HepG2 (cell line): ENCODE data around the gene TGFA. TPM values are rescaled to one million over a fixed set of nuclear protein-coding genes. Genes with fewer than 3 reads are reported as not detected.

Source experiments
- CBFB ChIP-seq: sonication (generic); formaldehyde crosslinking; IDR thresholded peaks from 2 replicates; pipeline ENCODE4 v1.4.0; 2020; ENCODE audit warnings: missing genetic modification reagents
- CBX2 ChIP-seq, 2 experiments: fragments of 200-600 bp in 1 of 2; sonication (generic); formaldehyde crosslinking in 1 of 2; IDR thresholded peaks; 2 replicates each; pipeline versions ENCODE4 v1.7.0 to v1.8.1; 2018 to 2022; ENCODE audit warnings: low read depth in 2 of 2, low read length in 1 of 2, mild to moderate bottlenecking in 1 of 2, missing genetic modification reagents in 1 of 2
- CERS6 ChIP-seq: sonication (generic); formaldehyde crosslinking; IDR thresholded peaks from 2 replicates; pipeline ENCODE4 v1.5.0; 2020; ENCODE audit warnings: missing genetic modification reagents
- ETV6 ChIP-seq: sonication (generic); formaldehyde crosslinking; conservative IDR thresholded peaks from 2 replicates; pipeline ENCODE4 v1.4.0; 2020; ENCODE audit warnings: missing genetic modification reagents
- FOXA3 ChIP-seq: IDR thresholded peaks from 2 replicates; pipeline ENCODE4 v1.6.1; 2016; ENCODE audit warnings: missing genetic modification reagents, missing compliant biosample characterization
- FOXP4 ChIP-seq: sonication (generic); formaldehyde crosslinking; IDR thresholded peaks from 2 replicates; pipeline ENCODE4 v1.4.0; 2020; ENCODE audit warnings: missing genetic modification reagents
- HMG20B ChIP-seq: conservative IDR thresholded peaks from 2 replicates; pipeline ENCODE4 v1.6.1; 2016; ENCODE audit warnings: missing genetic modification reagents, missing compliant biosample characterization
- HOXA3 ChIP-seq: sonication (generic); formaldehyde crosslinking; IDR thresholded peaks from 2 replicates; pipeline ENCODE4 v1.5.0; 2020; ENCODE audit warnings: missing genetic modification reagents
- KDM4B ChIP-seq: sonication (generic); formaldehyde crosslinking; IDR thresholded peaks from 2 replicates; pipeline ENCODE4 v1.4.0; 2020; ENCODE audit warnings: missing genetic modification reagents
- KDM5A ChIP-seq: fragments of 200-600 bp; sonication (generic); IDR thresholded peaks from 2 replicates; pipeline ENCODE4 v1.7.0; 2018; ENCODE audit warnings: antibody characterized with exemption, mild to moderate bottlenecking, low read length, borderline replicate concordance
- KMT2A ChIP-seq: sonication (generic); formaldehyde crosslinking; IDR thresholded peaks from 2 replicates; pipeline ENCODE4 v1.4.0; 2020; ENCODE audit warnings: missing genetic modification reagents
- POLR2AphosphoS2 ChIP-seq: IDR thresholded peaks from 2 replicates; pipeline ENCODE4 v1.6.1; 2011; ENCODE audit warnings: low read depth, low read length, improper control_type of control experiment
- PREB ChIP-seq: sonication (generic); formaldehyde crosslinking; IDR thresholded peaks from 2 replicates; pipeline ENCODE4 v1.4.0; 2020; ENCODE audit warnings: missing genetic modification reagents
- REST ChIP-seq, 2 experiments: IDR thresholded peaks; 2 replicates each; pipeline ENCODE4 v1.6.1; 2011 to 2012; ENCODE audit warnings: low read length in 2 of 2, borderline replicate concordance in 1 of 2, low read depth in 1 of 2, mild to moderate bottlenecking in 1 of 2, moderate library complexity in 1 of 2
- RNF2 ChIP-seq: fragments of 450-650 bp; conservative IDR thresholded peaks from 2 replicates; pipeline ENCODE4 v1.6.1; 2016; ENCODE audit warnings: low read depth
- SP4 ChIP-seq: sonication (generic); formaldehyde crosslinking; IDR thresholded peaks from 2 replicates; pipeline ENCODE4 v1.8.1; 2023; ENCODE audit warnings: mild to moderate bottlenecking, missing genetic modification reagents
- ZBTB20 ChIP-seq: sonication (generic); formaldehyde crosslinking; IDR thresholded peaks from 2 replicates; pipeline ENCODE4 v1.8.1; 2023; ENCODE audit warnings: missing genetic modification reagents, low read depth, mild to moderate bottlenecking, borderline replicate concordance
- ZFP90 ChIP-seq: sonication (generic); formaldehyde crosslinking; IDR thresholded peaks from 2 replicates; pipeline ENCODE4 v1.8.0; 2022; ENCODE audit warnings: missing genetic modification reagents, mild to moderate bottlenecking, inconsistent platforms, borderline replicate concordance
- ZMYM2 ChIP-seq: sonication (generic); formaldehyde crosslinking; IDR thresholded peaks from 2 replicates; pipeline ENCODE4 v1.8.0; 2022; ENCODE audit warnings: mild to moderate bottlenecking, missing genetic modification reagents
- ZNF256 ChIP-seq: sonication (generic); formaldehyde crosslinking; conservative IDR thresholded peaks from 2 replicates; pipeline ENCODE4 v1.4.0; 2020; ENCODE audit warnings: missing genetic modification reagents
- ZNF354B ChIP-seq: sonication (generic); formaldehyde crosslinking; IDR thresholded peaks from 2 replicates; pipeline ENCODE4 v1.8.0; 2022; ENCODE audit warnings: mild to moderate bottlenecking, missing genetic modification reagents
- ZNF639 ChIP-seq: conservative IDR thresholded peaks from 2 replicates; pipeline ENCODE4 v1.6.1; 2018; ENCODE audit warnings: missing genetic modification reagents
- polyA plus RNA-seq, 8 experiments: library from polyadenylated mRNA; depleted of rRNA in 3 of 8; stranded (reverse) in 7 of 8; unstranded in 1 of 8; fragments of >200 nt; fragmentation: Illumina TruSeq in 4 of 8; extraction: Trizol in 4 of 8; gene quantifications; 2 replicates each; pipeline versions ENCODE4 v1.2.1 to v1.2.3, GENCODE V29; 2011 to 2016; ENCODE audit warnings: low read depth in 4 of 8, missing spikeins in 1 of 8, mixed read lengths in 1 of 8; ENCODE audit not compliant: insufficient read depth in 1 of 8
- total RNA-seq, 5 experiments: library from RNA; depleted of rRNA; stranded (reverse); fragments of >200 nt; fragmentation: Illumina TruSeq; extraction: Trizol; gene quantifications; 2 replicates each; pipeline ENCODE4 v1.2.3, GENCODE V29; 2016; ENCODE audit warnings: low read depth in 1 of 5

The TGFA gene
- total and polyA plus RNA-seq, 2 of the 13 experiments (the other 11 are each of a cell fraction or from before 2014, with no cell fraction given), result 7.8 to 15.3 TPM

- TF ChIP-seq CERS6 (CRISPR knock-in tag), result no peak
- TF ChIP-seq KDM5A, result no peak
- TF ChIP-seq ZNF256 (CRISPR knock-in tag), result no peak
- TF ChIP-seq PREB (CRISPR knock-in tag), result no peak
- TF ChIP-seq ZBTB20 (CRISPR knock-in tag), result peak; percentile 48; the same call in 1 of the 2 replicates
- TF ChIP-seq FOXP4 (CRISPR knock-in tag), result no peak
- no peak; the same call in 1 of the 2 replicates for TF ChIP-seq KMT2A (CRISPR knock-in tag)
- TF ChIP-seq RNF2, result no peak
- TF ChIP-seq CBX2 (IDR thresholded peaks at IDR 0.05; ENCODE audit: low read depth, low read length), result no peak
- no peak for TF ChIP-seq CBX2 (CRISPR knock-in tag; IDR thresholded peaks at IDR 0.05; ENCODE audit: low read depth)
- TF ChIP-seq CBFB (CRISPR knock-in tag), result peak; percentile 48; the same call in 1 of the 2 replicates
- TF ChIP-seq ETV6 (CRISPR knock-in tag), result no peak
- no peak for TF ChIP-seq ZNF354B (CRISPR knock-in tag)
- TF ChIP-seq ZFP90 (CRISPR knock-in tag), result no peak; the same call in 1 of the 2 replicates
- TF ChIP-seq HOXA3 (CRISPR knock-in tag), result no peak
- TF ChIP-seq SP4 (CRISPR knock-in tag), result no peak
- TF ChIP-seq KDM4B (CRISPR knock-in tag), result no peak; the same call in 1 of the 2 replicates
- TF ChIP-seq FOXA3 (CRISPR knock-in tag), result peak; percentile 41; the same call in 1 of the 2 replicates
- no peak for TF ChIP-seq HMG20B (CRISPR knock-in tag)
- TF ChIP-seq ZMYM2 (CRISPR knock-in tag), result no peak
- no peak for TF ChIP-seq REST (IDR thresholded peaks at IDR 0.05; ENCODE audit: borderline replicate concordance in 1 of 2, low read depth in 1 of 2, low read length in 2 of 2)
- TF ChIP-seq ZNF639 (CRISPR knock-in tag), result no peak
- no peak for TF ChIP-seq POLR2AphosphoS2
Observed at GRCh38 chr2:70554338-70554892, 789 bp upstream of the TGFA start (continued).
